Keratinocyte (primary cell): ENCODE results near the gene SLC39A11. TPM values are rescaled to one million over a fixed set of nuclear protein-coding genes. Genes with fewer than 3 reads are reported as not detected.

Source experiments
- DNase-seq: peaks from one replicate; pipeline ENCODE4 v3.0.0-alpha.2; 2011; ENCODE audit warnings: low read depth, missing footprints, low spot score
- FAIRE-seq: peaks from 2 replicates; lab custom pipeline; 2011; peaks lifted over from hg19 to GRCh38; lab: Jason Lieb, UNC
- H2AFZ ChIP-seq: 2 replicates; pipeline ENCODE4 v1.6.0; 2012; ENCODE audit warnings: low read length, control low read depth, inconsistent platforms; ENCODE audit not compliant: control insufficient read depth
- H3K27ac ChIP-seq: 2 replicates; pipeline ENCODE4 v1.5.1; 2011; ENCODE audit warnings: low read length; ENCODE audit not compliant: control insufficient read depth, insufficient read depth
- H3K27me3 ChIP-seq: 3 replicates; pipeline ENCODE4 v1.6.0; 2011; ENCODE audit warnings: low read length; ENCODE audit not compliant: control insufficient read depth, insufficient read depth; ENCODE audit errors: extremely low read depth
- H3K36me3 ChIP-seq, 2 experiments: 2 replicates in 1 of 2; 3 replicates in 1 of 2; pipeline ENCODE4 v1.5.1; 2011; ENCODE audit warnings: low read length in 2 of 2, mild to moderate bottlenecking in 1 of 2; ENCODE audit not compliant: control insufficient read depth in 2 of 2, insufficient read depth in 2 of 2; ENCODE audit errors: extremely low read depth in 1 of 2
- H3K4me1 ChIP-seq: 3 replicates; pipeline ENCODE4 v1.5.1; 2011; ENCODE audit warnings: low read length; ENCODE audit not compliant: control insufficient read depth, insufficient read depth; ENCODE audit errors: extremely low read depth
- H3K4me2 ChIP-seq: 3 replicates; pipeline ENCODE4 v1.6.0; 2011; ENCODE audit warnings: low read depth, low read length; ENCODE audit not compliant: control insufficient read depth, insufficient read depth; ENCODE audit errors: extremely low read depth
- H3K4me3 ChIP-seq, 3 experiments: fragments of 200-600 bp in 1 of 3; sonication (generic) in 1 of 3; 2 replicates in 2 of 3; 3 replicates in 1 of 3; pipeline ENCODE4 v1.5.1; 2011 to 2016; ENCODE audit warnings: low read length in 3 of 3, mild to moderate bottlenecking in 3 of 3, control low read depth in 2 of 3, inconsistent platforms in 1 of 3, low read depth in 1 of 3, mixed read lengths in 1 of 3, mixed run types in 1 of 3, moderate library complexity in 1 of 3; ENCODE audit not compliant: control insufficient read depth in 2 of 3, insufficient read depth in 2 of 3; ENCODE audit errors: extremely low read depth in 1 of 3
- H3K79me2 ChIP-seq: 2 replicates; pipeline ENCODE4 v1.6.0; 2012; ENCODE audit warnings: low read length; ENCODE audit not compliant: control insufficient read depth, insufficient read depth
- H3K9ac ChIP-seq: 3 replicates; pipeline ENCODE4 v1.6.0; 2011; ENCODE audit warnings: low read length; ENCODE audit not compliant: control insufficient read depth, insufficient read depth; ENCODE audit errors: extremely low read depth
- H3K9me1 ChIP-seq: 3 replicates; pipeline ENCODE4 v1.6.0; 2011; ENCODE audit warnings: low read length; ENCODE audit not compliant: control insufficient read depth, insufficient read depth; ENCODE audit errors: extremely low read depth
- H3K9me3 ChIP-seq: 2 replicates; pipeline ENCODE4 v1.5.1; 2012; ENCODE audit warnings: low read depth, low read length; ENCODE audit not compliant: control insufficient read depth
- H4K20me1 ChIP-seq: 3 replicates; pipeline ENCODE4 v1.6.0; 2011; ENCODE audit warnings: low read length; ENCODE audit not compliant: control insufficient read depth, insufficient read depth; ENCODE audit errors: extremely low read depth
- CTCF ChIP-seq, 3 experiments: IDR thresholded peaks in 1 of 3; conservative IDR thresholded peaks in 1 of 3; optimal IDR thresholded peaks in 1 of 3; 2 replicates in 2 of 3; 3 replicates in 1 of 3; pipeline versions ENCODE3 to v1.5.1; 2011; ENCODE audit warnings: low read length in 3 of 3, mild to moderate bottlenecking in 3 of 3, moderate library complexity in 2 of 3, control low read depth in 1 of 3, inconsistent platforms in 1 of 3; ENCODE audit not compliant: insufficient read depth in 2 of 3; ENCODE audit errors: extremely low read depth in 1 of 3
- EZH2 ChIP-seq: IDR thresholded peaks from one replicate; pipeline ENCODE4 v1.6.1; 2012; ENCODE audit warnings: inconsistent platforms, mild to moderate bottlenecking, low read length, moderate library complexity
- dilution Hi-C: fragments of 300-500 bp; cut with MboI; formaldehyde crosslinking; loops from one replicate; pipeline ENCODE4 v1.7.0; 2020; ENCODE audit warnings: low sequenced_read_pairs; ENCODE audit not compliant: extremely low pct_ligation_motif_present
- polyA plus RNA-seq, 5 experiments: library from polyadenylated mRNA; depleted of rRNA in 3 of 5; stranded (reverse) in 3 of 5; stranded (forward) in 1 of 5; unstranded in 1 of 5; fragments of >200 nt; gene quantifications; 1 replicate in 1 of 5; 2 replicates in 3 of 5; 3 replicates in 1 of 5; pipeline versions ENCODE4 v1.2.1 to v1.2.3, GENCODE V29; 2011 to 2012; ENCODE audit warnings: missing spikeins in 2 of 5, low read depth in 1 of 5, low replicate concordance in 1 of 5

The SLC39A11 gene
- polyA plus RNA-seq, 1 donor (not counting 4 experiments of a cell fraction or from before 2014, with no cell fraction given) = 11.5 TPM

GRCh38 chr17:72915625-72916081 is 176.8 kb downstream of the SLC39A11 start:
- no peaks in the 10 kb centered on the region for H3K36me3 ChIP-seq
- H3K4me3 ChIP-seq = no peak overlapping the region
- DNase-seq (no peak), FAIRE-seq (no peak)
- no peak overlapping the region for H3K4me2 ChIP-seq
- no peaks in the 10 kb centered on the region for H3K9me1 ChIP-seq
- no peaks in the 10 kb centered on the region for H3K79me2 ChIP-seq
- dilution Hi-C loops = no loop called here
- TF ChIP-seq EZH2 (no peak), CTCF (optimal IDR thresholded peaks at IDR 0.05 in 1 of 3, IDR thresholded peaks at IDR 0.05 in 1 of 3, conservative IDR thresholded peaks at IDR 0.05 in 1 of 3; ENCODE audit: extremely low read depth in 1 of 3, insufficient read depth in 2 of 3, low read length in 3 of 3) (no peak)
- H3K9me3 ChIP-seq = no peaks in the 10 kb centered on the region
- no peaks in the 10 kb centered on the region for H3K4me1 ChIP-seq
- no peaks in the 10 kb centered on the region for H3K27me3 ChIP-seq
- H2AFZ ChIP-seq = no peak overlapping the region
- H3K27ac ChIP-seq = no peak overlapping the region
- no peak overlapping the region for H3K9ac ChIP-seq
- H4K20me1 ChIP-seq = no peaks in the 10 kb centered on the region

GRCh38 chr17:72913142-72913682 is 179.3 kb downstream of the SLC39A11 start:
- Histone ChIP-seq H3K9me1 (no peaks in the 10 kb centered on the region), H3K27ac (no peak overlapping the region), H2AFZ (no peak overlapping the region), H3K9me3 (no peaks in the 10 kb centered on the region), H3K27me3 (no peaks in the 10 kb centered on the region), H4K20me1 (no peaks in the 10 kb centered on the region), H3K36me3 (no peaks in the 10 kb centered on the region), H3K4me3 (no peak overlapping the region), H3K9ac (no peak overlapping the region), H3K79me2 (no peaks in the 10 kb centered on the region), H3K4me2 (no peak overlapping the region), H3K4me1 (no peaks in the 10 kb centered on the region)
- FAIRE-seq = no peak
- dilution Hi-C loops = no loop called here
- TF ChIP-seq EZH2 (no peak), CTCF (optimal IDR thresholded peaks at IDR 0.05 in 1 of 3, IDR thresholded peaks at IDR 0.05 in 1 of 3, conservative IDR thresholded peaks at IDR 0.05 in 1 of 3; ENCODE audit: extremely low read depth in 1 of 3, insufficient read depth in 2 of 3, low read length in 3 of 3) (no peak)
- no peak for DNase-seq
